Left cardiac atrium (tissue), 4 donors: ENCODE data around the gene MACROD2. TPM values are rescaled to one million over a fixed set of nuclear protein-coding genes. Genes with fewer than 3 reads are reported as not detected.

Source experiments
- ATAC-seq, 2 donors: fragments of 200-7000 bp; cut with Tn5 transposase; one replicate each; pipeline ENCODE4 v1.9.1; 2020; ENCODE audit warnings: mild to moderate bottlenecking in 2 of 2, moderate library complexity in 2 of 2
- DNase-seq: peaks from one replicate; pipeline ENCODE4 v3.0.0-alpha.2; 2020
- intact Hi-C, 2 donors: fragments of 100-400 bp; cut with DNase I; formaldehyde crosslinking; loops; one replicate each; pipeline versions ENCODE4 v1.14.1 to v1.15.1; 2022 to 2023
- total RNA-seq, 2 donors: library from RNA; stranded (reverse); fragmentation: NEBNext Ultra II Directional; extraction: Animal tissue kit (Norgen Biotek cat#: 25700); gene quantifications; one replicate each; pipeline ENCODE4 v1.2.1, GENCODE V29; 2021
- donor health status: DM: no; HTN: yes; CAD: no.
- donor health status: DM: no; HTN: yes; CAD: no; lungs with severe emphysema.
- donor health status: DM: yes; HTN: yes; CAD: no.
- donor health status: Dilated cardiomyopathy.

MACROD2 gene
- total RNA-seq, 2 donors from 2014 or later = 1.3 to 2.6 TPM

DNA sequence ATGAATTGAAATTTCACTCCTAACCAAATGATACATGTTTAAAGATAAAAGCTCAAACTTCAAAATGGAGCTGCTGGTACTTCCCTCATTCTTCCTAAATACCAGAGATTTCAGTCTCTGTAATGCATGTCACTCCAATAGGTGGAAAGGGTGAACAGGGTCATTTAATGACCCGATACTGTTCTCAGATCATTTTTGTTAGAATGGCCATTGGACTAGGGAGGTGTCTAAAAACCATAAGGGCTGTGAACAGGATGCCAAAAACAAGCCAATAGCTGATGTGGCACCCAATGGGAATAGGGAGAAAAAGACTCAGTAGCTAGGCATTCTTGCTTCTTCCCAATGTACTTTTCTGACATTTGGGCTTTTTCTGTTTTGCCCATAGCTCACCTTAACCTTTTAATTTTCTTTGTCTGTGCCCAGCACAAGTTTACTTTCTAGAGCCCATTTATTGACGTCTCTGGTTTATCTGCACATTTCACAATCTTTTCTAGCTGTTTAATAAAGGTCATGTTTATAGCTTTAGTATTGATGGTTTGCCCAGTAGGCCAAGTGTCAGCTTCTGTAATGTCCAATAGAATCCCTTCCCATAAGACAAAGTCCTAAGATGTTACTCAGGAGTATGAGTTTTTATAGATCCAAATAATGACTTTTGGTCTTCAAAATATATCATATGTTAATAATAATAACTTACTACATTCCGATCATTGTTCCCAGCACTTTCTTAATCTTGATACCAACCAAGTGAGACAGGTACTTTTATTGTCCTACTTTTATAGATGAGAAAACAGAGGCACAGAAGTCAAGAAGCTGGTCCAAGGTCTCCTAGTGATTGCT, 366.4 kb downstream of the MACROD2 start:
- intact Hi-C loops = no loop called here
- ATAC-seq (no peak), DNase-seq (no peak)

DNA sequence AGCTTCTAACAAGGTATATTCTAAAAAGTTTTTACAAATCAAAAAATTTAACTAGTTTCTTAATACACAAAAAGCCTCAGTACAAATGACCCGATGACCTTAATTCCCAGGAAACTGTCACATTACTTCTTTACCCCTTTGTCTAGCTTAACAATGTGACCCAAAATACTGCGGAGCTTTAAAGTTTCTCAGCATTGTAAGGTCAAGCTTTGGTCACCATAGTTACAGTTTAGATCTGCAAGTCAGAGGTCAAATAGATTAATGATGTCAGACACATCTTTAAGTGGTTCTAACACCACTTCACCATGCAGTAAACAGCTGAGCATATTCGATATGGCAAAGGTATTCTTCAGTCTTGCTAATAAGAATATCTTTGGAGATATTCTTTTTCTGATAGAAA, 378.9 kb downstream of the MACROD2 start:
- intact Hi-C loops = no loop called here
- DNase-seq (no peak), ATAC-seq (no peak)

- no peak for ATAC-seq
- DNase-seq = no peak
- intact Hi-C loops = no loop called here
Observed at GRCh38 chr20:14375416-14375985, 380.2 kb downstream of the MACROD2 start.

- DNase-seq (no peak), ATAC-seq (no peak)
- intact Hi-C loops = no loop called here
Observed at GRCh38 chr20:14378326-14378725, 383.0 kb downstream of the MACROD2 start.

- no peak for ATAC-seq
- no peak for DNase-seq
- intact Hi-C loops = no loop called here
Observed at GRCh38 chr20:14383335-14383734, 388.0 kb downstream of the MACROD2 start.

DNA sequence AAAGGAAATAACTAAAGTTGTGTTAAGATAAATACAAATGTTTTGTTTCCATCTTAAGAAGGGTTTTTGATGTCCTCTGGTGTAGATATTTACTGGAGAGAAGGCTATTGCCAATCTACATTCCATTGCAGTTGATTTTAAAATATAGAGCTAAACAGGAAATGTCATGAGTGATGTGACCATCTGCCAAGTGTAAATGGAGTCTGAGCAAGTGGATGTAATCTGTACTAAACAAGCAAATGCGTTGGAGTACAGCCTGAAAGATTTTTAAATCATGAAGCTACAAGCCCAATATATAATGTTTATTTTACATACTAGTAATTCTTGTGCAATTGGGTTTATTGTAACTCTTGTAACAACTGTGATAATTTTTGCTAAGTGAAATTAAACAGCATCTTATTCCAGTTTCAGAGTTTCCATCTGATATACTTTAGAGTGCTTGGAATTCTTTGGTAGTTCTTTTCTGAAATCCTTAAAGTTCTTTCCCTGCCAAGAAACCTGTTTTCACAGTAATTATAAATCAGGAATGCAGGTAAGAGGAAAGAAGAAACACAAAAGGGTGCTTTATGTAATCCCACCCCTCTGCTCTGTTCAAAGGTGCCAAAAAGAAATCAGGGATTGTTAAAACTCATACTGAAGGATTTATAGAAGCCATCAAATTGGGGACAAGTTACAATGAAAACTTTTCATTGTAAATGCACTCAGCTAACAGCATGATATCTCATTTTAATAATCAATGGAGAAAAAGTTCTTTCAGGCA, 389.3 kb downstream of the MACROD2 start:
- DNase-seq = no peak
- no peak for ATAC-seq
- intact Hi-C loops = no loop called here

GRCh38 chr20:14385176-14385740, 389.9 kb downstream of the MACROD2 start:
- intact Hi-C loops = no loop called here
- DNase-seq (no peak), ATAC-seq (no peak)

DNA sequence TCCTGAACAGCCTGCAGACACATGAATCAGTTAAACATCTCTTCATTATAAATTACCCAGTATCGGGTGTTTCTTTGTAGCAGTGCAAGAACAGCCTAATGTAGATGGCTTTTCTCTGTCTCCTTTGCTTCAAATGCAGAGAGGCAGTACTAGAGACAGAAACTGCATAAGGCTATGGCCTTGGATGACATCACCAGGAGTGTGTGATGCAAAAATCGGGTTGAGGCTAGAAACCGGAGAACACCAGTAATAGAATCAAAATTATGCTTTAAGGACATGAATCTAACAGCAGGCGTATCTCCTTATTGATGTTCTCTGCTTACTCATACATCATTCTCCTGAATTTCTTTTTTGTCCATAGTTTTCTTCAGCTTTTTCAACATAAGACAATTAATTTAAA, 391.4 kb downstream of the MACROD2 start:
- no peak for ATAC-seq
- intact Hi-C loops = no loop called here

GRCh38 chr20:14401479-14402138, 406.3 kb downstream of the MACROD2 start:
- DNase-seq = no peak
- intact Hi-C loops = no loop called here
- ATAC-seq = no peak

More for the DNA sequence above, 391.4 kb downstream of the MACROD2 start:
- no peak for DNase-seq

GRCh38 chr20:14404515-14404914, 409.2 kb downstream of the MACROD2 start:
- no peak for DNase-seq
- ATAC-seq = no peak
- intact Hi-C loops = no loop called here

DNA sequence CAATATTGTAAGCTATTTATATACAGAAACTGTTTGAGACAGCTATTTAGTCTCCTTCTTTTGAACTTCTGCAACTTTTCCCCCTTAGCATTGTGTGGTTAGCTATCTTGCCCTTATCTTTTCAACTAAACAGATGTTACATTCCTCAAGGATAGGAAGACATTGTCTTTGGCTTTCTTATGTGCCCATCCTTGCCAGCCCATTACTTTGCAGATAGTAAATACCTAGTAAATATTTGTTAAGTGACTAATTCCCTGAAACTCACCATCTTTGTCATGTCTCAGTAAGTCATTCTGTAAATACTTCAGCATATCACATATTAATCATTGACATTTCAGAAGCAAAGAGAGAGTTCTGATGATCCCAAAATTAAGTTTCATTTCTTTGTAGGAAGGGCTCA, 411.2 kb downstream of the MACROD2 start:
- ATAC-seq (no peak), DNase-seq (no peak)
- intact Hi-C loops = no loop called here

DNA sequence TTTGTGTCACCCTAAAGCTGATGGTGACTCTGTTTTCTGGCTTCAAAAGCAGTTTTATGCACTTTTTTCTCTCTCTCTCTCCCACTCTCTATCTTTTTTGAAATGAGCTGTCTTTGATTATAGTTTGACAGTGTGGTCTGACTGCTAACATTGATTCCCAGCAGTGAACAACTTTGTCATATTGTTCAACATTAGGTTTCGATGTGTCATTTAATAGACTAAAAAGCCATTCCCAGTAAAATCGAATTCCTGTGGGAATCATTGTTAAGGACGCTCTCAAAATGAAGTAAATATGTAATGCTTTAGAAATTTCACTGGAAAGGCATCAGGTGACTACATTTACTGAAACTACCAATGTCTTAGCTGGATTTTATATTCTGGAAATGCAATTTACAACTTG, 412.0 kb downstream of the MACROD2 start:
- intact Hi-C loops = no loop called here
- ATAC-seq = no peak
- no peak for DNase-seq

DNA sequence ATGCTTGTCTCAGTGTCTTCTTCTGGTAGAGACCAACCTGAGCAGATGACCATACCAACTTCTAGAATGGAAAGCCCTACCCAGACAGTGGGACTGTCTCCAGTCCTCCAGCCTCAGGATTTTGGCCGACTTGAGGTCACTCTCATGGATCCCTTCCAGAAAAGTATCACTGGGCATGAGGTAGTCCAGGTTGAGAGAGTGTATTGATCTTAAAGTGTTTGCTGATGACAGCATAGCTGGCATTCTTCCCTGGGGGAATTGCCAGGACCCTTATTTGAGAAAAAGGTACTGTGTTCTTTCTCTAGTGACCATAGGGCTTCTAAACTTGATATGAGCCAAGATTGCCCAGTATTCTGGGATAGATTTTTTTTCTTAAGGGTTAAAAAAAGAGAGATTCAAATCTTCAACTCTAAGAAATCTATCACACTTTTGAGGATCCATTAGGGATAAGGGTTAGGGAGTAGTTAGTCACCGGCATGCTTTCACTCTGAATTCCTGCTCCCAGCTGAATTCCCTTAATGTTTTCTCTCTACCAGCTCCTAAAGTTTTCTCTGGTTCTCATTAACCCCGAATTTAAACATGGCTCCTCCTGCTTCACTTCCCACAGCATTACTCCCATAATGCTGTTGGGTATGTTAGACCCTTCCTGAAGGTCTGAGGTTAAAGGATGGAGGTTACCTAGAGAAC, 415.7 kb downstream of the MACROD2 start:
- ATAC-seq (no peak), DNase-seq (no peak)
- intact Hi-C loops = no loop called here

DNA sequence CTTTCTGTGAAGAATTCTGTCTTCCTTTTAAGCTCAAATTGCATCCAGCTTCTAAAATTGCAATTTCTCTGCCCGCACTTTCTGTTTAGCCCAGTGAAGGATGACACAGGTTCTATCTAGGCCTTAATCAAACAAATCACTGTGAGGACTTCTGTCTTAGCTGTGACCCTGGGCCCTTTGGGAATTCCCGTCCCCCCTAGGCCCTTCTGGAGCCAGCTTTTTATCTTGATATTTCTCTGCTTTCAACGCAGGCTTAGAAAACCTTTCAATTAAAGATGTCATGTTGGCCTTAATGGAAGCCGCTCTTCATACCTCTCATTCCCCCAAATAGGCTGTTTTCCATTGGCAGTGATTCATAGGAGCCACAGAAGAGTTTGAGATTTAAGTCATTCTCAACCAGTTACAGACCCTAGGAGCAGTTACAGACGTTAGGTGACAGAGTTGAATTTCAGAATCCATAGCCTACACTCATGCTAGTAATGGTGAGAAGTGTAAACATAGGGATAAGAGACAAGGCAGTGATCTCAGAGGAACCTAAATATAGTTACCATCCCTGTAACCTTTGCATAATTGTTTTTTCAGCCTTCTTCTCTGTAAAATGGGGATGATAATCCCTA, 416.9 kb downstream of the MACROD2 start:
- ATAC-seq = no peak
- intact Hi-C loops = no loop called here
- DNase-seq = no peak

DNA sequence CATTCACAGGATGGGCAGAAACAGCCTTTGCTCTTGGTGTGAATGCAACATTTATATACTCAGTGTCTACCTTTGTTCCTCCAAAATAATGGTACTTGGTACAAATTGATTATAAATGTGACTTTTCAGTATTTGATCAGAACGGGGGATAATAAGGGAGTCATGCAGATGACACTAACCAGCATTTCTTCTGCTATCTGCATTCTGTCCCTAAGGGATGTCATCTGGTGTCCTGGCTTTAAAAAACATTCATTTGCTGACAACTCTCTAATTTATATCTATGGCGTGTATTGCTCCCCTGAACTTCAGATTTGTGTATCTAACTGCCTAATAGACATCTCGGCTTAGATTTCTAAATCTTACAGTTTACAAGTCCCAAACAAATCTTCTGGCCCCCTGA, 418.5 kb downstream of the MACROD2 start:
- ATAC-seq (no peak), DNase-seq (no peak)
- intact Hi-C loops = no loop called here

GRCh38 chr20:14414560-14414959, 419.2 kb downstream of the MACROD2 start:
- DNase-seq (no peak), ATAC-seq (no peak)
- intact Hi-C loops = no loop called here

- DNase-seq (no peak), ATAC-seq (no peak)
- intact Hi-C loops = no loop called here
Observed at GRCh38 chr20:14415467-14415866, 420.2 kb downstream of the MACROD2 start.

GRCh38 chr20:14418376-14418775, 423.1 kb downstream of the MACROD2 start:
- intact Hi-C loops = no loop called here
- no peak for DNase-seq
- ATAC-seq = no peak

DNA sequence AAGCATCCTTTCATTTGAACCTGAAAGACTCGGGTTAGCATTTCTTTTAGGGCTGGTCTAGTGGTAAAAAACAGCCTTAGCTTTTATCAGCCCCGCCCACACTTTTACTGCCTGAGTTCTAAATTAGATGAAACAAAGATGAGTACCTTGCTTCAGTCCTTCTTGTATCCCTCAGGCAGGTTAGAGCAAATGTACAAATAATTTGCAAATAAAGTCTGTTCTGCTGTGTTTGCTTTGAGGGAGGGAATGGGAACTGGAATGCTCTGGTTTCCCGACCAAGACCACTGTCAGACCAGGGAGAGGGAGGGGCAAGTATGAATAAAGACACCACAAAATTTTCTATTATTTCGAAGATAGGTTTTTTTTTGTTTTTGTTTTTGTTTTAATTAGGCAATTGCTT, 427.6 kb downstream of the MACROD2 start:
- no peak for ATAC-seq
- intact Hi-C loops = no loop called here

More for the DNA sequence above, 427.6 kb downstream of the MACROD2 start:
- DNase-seq = no peak
